ENCODE measurements around the gene HOXD1.

HOXD1 gene

DNA sequence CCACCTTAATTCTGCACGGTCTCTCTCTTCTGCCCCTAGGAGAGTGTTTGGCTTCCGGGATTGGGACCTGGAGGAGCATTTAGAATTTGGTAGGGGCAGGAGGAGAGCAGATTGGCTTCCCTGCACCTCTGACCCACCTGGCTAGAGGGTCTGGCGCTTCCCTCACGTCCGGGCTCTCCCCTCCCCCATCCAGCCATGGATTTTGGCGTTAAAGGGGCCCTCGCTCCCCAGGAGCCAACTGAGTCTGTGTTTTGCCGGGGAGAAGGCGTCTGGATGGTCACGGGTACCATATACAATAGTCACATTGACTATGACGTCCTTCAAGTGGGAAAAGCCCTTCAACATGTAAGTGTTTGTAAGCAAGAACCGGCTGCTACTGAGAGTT, 24.8 kb upstream of the HOXD1 start:
- DNase-seq = peak in 1 of 10 donors; percentile 52
- intact Hi-C loops (cut with DNase I) = no loop called here

DNA sequence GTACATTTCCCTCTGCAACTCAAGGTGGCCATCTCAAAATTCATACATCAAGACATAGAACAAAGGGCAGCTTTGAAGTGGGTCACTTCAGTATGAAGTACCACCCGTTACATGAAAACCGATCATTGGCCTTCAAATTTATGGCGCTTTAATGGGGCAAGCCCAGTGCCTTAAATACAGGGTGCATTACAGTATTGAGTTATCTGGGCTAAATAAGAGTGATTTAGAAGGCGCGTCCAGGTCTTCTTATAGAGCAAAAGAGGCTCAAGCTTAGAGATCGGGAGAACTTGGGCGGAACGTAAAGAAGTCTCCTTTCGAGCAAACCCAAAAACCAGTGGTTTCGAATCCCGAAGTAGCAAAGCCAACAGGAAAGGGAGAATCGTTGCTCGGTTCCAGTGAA, 24.3 kb upstream of the HOXD1 start:
- intact Hi-C loops (cut with DNase I) = no loop called here
- no peak for DNase-seq

DNA sequence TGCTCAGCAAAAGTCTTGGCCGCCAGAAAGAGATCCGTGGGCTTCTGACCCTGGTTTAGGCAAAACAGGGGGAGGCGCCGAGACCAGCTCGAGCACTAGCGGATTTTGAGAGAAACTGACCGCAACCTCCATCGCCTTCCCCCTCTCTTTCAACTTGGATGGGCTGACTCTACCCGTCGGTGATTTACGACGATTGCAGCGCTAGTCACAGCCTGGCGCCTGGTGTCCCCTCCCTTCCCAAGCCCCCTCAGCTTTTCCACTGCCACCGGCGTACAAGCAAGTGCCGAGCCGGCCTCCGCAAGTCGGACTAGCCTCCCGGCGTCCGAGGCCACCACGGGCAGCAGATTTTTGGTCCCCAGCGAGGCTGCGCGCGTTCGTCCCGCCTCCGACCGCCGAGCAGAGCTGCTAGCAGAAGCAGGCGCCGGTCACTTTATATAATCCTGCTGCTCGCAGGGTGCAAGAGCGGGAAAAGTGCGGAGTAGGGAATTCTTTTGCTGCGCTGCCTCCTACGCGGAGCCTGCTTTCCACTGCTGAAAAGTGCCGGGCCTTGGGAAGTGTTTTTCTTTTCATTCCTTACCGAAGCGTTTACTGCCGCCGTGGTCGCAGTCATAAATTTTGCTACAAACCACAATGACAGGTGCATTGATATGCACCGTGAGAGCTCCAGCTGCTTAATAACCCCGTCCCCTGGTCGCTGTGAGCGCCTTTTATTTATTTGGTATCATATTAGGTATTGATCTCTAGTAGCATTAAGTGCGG, 23.7 kb upstream of the HOXD1 start:
- DNase-seq = peak in 1 of 10 donors; percentile 79
- intact Hi-C loops (cut with DNase I) = no loop called here

DNA sequence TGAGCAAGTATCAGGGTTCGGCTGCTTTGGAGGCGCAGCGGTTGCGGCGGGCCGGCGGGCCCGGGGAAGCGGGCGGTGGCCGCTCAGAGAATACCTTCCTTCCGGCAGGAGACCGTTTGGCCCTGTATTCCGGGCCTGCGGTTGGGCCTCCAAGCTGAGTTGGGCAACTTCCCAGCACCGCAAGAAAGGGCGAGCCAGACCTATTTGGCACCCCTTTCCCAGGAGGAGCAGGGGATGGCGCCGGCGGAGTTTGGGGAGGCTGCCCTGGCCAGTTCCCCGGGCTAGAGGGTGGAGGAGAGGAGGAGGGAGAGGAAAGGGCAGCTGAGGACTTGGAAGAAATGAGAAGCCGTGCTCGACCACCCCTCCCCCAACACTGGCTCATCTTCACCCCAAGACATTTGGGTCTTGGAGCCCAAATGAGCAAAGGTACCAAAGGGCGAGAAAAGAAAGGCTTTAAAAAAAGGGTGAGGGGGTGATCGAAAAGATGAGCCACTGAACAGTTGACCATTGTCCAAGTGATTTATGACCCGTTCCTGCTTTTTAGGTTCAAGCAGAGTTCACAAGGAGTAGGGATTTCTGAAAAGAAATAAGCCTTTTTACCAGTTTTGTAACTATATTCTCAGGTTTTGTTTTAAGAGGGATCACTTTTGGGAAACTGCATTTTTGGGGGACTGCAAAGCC, 23.0 kb upstream of the HOXD1 start:
- intact Hi-C loops (cut with DNase I) = no loop called here
- DNase-seq = peak in 1 of 10 donors; percentile 72

DNA sequence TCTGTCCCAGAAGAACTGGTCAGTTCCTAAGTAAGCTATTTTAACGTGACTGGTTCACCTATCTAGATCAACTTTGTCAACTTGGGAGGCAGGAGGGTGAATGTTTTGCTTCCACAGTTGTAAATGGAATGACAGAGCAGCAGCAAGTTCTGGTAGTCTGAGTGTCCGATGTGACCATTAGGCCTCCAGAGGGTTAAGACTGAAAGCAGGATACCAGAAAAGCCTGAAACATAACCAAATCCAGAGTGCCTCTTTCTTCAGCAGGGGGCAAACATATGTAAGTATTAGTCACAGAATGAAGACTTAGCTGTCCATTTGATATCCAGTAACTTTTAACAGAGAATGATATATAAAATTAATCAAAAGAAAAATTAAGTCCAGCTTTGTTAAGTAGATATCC, 22.2 kb upstream of the HOXD1 start:
- intact Hi-C loops (cut with DNase I) = no loop called here

DNA sequence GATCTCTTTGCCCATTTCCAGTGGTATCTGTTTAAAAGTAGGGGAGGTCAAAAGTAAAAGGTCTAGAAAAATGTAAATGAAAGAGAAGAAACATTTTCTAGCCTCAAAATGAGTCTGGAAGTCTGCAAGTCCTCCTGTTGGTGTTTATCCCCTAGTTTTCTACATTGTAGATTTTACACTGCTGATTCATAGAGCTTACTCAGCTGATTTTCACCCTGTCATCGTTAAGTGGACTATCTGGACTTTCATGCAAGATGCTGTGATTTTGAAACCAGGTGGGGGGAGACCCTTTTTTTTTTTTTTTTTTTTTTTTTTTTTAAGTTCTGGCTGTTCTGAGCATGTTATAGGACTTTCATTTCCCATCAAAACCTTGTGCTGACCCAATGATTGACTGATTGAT, 21.1 kb upstream of the HOXD1 start:
- DNase-seq = no peak
- intact Hi-C loops (cut with DNase I) = no loop called here

More for the DNA sequence above, 22.2 kb upstream of the HOXD1 start:
- peak in 1 of 10 donors; percentile 16 for DNase-seq

DNA sequence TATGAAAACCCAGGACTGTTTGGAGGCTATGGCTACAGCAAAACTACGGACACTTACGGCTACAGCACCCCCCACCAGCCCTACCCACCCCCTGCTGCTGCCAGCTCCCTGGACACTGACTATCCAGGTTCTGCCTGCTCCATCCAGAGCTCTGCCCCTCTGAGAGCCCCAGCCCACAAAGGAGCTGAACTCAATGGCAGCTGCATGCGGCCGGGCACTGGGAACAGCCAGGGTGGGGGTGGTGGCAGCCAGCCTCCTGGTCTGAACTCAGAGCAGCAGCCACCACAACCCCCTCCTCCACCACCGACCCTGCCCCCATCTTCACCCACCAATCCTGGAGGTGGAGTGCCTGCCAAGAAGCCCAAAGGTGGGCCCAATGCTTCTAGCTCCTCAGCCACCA, 19.3 kb upstream of the HOXD1 start:
- intact Hi-C loops (cut with DNase I) = no loop called here
- DNase-seq = peak in 1 of 10 donors; percentile 34

DNA sequence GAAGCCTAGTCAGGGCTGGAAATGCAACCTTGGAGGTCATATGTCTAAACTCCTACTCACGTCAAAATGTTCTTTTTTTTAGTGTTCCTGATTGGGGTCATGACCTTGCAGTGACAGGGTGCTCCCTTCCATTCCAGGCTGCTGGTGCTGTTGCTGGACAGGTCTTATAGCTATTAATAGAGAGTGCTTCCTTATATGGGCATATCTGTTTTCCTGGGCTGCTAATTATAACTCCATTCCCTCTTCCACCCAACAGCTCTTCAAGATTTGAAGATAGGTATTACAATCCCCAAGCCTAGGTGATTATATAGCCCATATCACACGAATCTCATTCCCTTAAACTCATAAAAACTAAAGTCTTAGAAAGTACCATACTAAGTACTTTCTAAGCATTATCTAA, 18.8 kb upstream of the HOXD1 start:
- intact Hi-C loops (cut with DNase I) = no loop called here
- DNase-seq = no peak

DNA sequence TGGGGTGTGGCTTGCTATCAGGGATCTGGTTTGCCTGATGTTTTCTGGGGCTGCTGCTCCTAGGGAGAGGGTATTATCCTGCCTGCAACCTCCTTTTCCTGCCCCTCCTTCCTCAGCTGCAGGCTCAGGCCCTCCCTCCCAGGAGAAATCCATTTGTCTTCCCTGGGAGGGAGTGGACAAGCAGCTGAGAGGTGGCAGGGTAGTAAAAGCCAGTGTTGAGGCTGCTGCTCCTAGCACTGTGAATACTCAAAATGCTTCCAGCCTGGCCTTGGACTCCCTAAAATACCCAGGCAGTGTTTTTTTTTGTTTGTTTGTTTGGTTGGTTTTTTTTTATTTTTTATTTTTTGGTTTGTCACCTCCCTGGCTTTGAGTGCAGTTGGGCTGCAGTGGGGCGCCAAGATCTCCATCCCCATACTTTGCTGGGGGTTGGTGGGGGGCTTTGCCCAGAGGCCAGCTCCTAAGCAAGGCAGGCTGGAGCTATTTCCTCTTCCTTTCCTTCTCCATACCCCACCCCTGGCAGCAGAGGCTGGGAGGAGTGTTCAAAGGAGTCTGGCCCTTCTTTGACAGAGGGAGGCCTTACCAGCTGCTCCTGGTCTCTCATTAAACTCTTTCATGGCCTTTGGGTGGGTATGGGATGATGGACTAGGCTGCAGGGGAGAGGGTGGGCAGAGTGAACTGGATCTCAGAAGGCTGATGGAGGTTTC, 17.7 kb upstream of the HOXD1 start:
- peak in 1 of 10 donors; percentile 44 for DNase-seq
- intact Hi-C loops (cut with DNase I) = no loop called here

DNA sequence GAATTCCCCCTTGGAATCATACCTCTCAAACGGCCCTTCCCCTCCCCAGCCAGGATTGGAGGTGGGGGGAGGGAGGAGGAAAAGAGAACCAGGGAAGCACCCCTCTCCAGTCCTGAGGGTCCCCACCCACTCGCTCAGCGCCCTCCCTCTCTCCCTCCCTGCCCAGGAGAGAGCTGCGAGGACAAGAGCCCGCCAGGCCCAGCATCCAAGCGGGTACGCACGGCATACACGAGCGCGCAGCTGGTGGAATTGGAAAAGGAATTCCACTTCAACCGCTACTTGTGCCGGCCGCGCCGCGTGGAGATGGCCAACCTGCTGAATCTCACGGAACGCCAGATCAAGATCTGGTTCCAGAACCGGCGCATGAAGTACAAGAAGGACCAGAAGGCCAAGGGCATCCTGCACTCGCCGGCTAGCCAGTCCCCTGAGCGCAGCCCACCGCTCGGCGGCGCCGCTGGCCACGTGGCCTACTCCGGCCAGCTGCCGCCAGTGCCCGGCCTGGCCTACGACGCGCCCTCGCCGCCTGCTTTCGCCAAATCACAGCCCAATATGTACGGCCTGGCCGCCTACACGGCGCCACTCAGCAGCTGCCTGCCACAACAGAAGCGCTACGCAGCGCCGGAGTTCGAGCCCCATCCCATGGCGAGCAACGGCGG, 17.0 kb upstream of the HOXD1 start:
- intact Hi-C loops (cut with DNase I) = no loop called here
- DNase-seq = peak in 2 of 10 donors; percentile 68 to 91

DNA sequence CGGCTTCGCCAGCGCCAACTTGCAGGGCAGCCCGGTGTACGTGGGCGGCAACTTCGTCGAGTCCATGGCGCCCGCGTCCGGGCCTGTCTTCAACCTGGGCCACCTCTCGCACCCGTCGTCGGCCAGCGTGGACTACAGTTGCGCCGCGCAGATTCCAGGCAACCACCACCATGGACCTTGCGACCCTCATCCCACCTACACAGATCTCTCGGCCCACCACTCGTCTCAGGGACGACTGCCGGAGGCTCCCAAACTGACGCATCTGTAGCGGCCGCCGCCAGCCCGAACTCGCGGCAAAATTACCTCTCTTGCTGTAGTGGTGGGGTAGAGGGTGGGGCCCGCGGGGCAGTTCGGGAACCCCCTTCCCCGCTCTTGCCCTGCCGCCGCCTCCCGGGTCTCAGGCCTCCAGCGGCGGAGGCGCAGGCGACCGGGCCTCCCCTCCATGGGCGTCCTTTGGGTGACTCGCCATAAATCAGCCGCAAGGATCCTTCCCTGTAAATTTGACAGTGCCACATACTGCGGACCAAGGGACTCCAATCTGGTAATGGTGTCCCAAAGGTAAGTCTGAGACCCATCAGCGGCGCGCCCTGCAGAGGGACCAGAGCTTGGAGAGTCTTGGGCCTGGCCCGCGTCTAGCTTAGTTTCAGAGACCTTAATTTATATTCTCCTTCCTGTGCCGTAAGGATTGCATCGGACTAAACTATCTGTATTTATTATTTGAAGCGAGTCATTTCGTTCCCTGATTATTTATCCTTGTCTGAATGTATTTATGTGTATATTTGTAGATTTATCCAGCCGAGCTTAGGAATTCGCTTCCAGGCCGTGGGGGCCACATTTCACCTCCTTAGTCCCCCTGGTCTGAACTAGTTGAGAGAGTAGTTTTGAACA, 16.2 kb upstream of the HOXD1 start:
- intact Hi-C loops (cut with DNase I) = no loop called here
- no peak for DNase-seq

DNA sequence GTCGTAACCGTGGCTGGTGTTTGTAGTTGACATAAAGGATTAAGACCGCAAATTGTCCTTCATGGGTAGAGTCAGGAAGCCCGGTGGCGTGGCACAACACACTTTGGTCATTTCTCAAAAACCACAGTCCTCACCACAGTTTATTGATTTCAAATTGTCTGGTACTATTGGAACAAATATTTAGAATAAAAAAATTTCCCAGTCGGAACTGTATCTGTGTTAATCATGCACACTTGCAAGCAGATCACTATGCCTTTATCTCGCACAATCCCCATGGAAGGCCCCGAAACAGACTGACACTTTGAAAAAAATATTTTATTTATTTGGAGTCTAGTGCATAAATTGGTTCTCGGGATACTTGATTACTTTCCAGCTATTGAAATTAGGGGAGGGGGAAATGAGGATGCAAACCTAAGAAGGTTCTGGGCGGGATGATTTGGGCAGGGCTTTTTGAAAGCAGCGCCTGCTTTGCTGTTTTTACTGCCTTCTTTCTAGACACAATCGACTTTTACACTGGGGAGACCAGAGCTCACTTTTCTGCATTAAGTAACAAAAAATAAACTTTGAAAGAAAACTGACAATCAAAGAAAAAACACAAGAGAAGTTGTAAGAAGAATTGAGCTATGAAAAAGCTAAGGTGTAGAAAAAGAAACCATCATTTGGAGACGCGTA, 15.4 kb upstream of the HOXD1 start:
- no peak for DNase-seq
- intact Hi-C loops (cut with DNase I) = no loop called here

DNA sequence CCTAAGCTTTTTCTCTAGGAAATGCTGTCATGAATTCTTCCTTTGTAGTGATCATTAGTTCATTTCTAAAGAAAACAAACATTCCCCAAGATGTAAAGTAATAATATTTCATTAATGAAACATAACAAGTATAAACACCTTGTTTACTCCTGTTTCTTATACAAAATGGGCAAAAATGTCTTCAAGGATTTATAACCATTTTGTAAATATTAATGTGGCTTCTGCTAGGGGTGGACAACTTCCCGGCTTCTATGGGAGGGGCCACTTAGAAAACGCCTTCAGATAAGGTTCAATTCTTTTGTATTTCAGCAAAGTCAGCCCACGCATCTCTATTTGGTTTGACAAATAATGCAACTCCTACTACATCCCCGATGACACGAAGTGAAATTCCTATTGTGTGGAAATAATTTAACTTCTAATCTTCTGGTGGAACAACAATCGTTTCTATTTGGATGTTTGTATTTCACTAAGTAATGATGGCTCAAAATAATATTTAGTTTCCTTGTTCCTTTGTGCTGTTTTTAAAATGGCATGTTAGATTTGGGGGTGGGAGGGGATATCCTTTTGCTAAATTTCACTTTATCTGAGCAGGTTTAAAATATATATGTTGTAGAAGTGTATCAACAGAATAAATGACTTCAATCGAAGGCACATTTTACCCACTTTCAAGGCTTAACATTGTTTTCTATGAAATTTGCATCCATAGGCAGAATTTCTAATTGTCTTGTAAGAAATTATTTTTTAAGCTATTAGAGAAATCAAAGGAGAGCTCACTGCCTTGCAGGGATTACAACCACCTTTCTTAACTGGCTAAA, 14.7 kb upstream of the HOXD1 start:
- intact Hi-C loops (cut with DNase I) = no loop called here
- DNase-seq = no peak

DNA sequence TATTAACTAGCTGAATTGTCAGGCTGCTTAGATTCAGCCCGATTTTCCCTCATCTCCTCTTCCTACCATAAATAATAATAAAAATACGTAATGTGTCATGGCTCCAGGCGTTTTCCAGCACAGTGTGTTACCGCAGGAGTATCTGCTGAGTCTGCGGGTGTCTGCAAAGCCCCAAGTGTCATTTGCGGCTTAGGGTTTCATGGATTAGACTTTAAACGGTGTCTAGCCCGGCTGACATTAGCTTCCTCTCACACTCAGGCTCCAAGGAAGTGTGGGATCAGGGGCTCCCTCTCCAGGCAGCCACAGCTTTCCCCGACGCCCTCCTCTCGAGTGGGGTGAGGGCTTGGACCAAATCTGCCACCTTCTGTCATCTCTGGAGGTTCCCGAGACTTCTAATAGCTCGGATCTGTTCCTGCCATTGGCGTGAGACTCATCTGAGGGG, 14.1 kb upstream of the HOXD1 start:
- DNase-seq = peak in 1 of 10 donors; percentile 50
- intact Hi-C loops (cut with DNase I) = no loop called here

DNA sequence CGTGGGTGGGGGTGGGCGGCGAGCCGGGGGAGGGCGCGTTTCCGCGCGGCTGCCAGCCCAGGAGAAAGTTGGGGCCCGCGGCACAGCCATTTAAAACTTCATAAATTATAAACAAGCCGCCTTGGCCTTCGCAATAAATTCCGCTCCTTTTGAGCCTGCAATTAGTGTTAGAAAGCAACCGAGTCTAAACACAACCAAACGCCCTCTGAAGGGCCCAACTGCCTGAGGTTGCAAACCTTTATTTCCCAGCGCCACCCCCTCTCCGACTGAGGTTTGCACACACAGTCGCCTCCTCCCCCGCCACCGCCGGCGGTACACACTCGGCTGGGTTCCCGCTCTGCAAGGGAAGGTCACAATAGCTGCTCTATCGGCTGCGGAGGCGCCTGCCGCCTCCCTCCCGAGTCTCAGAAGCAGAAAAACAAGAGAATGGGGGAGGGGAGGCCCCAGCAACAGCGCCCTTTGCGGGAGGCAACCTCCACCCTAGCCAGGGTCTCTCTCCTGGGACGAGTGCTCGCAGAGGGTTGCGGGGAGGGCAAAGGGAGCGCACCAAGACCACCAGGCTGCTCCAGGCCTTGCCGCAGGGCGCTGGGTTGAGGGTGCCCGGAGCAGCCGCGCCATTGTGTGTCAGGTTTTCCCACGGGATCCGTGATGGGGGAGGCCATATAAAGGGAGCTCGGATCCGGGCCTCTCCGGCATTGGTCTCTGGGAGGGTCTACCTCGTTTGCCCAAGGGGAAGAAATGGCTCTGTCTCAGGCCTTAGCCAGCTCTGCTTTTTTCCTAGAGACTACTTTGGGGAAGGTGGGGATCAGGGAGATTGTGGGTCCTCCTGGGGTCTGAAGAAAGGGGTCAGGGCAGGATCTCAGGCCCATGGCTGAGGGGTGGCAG, 13.4 kb upstream of the HOXD1 start:
- intact Hi-C loops (cut with DNase I) = no loop called here
- peak in 7 of 10 donors; percentile 38 to 96 (median 75) for DNase-seq

DNA sequence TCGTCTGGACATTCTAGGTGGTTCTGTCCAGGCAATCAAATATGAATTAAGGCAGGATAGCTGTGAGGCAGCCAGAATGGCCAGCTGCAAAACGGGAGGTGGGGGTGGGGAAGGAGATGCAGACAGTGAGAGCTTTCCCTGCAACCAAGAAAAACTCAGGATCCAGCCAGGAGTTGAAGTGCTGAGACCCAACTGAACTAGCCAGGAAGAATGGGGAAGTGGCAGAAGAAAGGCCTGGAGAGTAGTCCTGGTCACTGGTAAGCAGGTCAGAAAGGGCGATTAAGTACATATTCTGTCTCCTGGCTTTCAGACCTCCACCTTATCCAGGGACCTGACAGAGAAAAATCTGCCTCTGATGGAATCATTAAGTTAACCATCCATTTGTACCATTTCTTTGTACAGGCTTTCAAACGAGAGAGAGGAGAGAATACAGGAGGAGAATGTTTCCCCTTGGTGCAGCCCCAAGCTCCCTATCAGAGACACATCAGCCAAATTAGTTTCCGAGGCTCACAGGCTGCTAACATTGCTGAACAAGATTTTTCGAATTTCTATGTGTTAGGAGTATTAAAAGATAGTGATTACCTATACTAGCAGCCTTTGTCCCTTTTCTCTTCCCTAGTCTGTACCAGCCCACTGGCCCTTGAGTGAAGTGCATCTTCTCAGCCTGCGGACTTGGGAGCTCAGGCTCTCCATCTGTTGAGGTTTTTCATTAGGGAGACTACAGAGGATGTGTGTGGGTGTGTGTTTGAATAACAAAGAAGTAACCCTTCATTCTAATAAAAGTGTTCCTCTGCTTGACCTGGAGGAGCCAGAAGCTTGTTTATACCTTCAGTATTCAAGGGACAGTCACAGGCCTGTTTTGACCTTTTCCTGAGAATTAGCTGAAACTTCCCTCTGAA, 12.5 kb upstream of the HOXD1 start:
- peak in 1 of 10 donors; percentile 35 for DNase-seq
- intact Hi-C loops (cut with DNase I) = no loop called here
